ENCODE data around the gene MYH11. TPM values are rescaled to one million over a fixed set of nuclear protein-coding genes. Genes with fewer than 3 reads are reported as not detected.

Gene MYH11
- total RNA-seq, 2 experiments from 2014 or later: 0.04 TPM; not detected in 1

GRCh38 chr16:15757630-15758251 lies 99.1 kb downstream of the MYH11 start:
- Mint-ChIP-seq H3K27ac (no peak overlapping the region), H3K4me3 (no peak overlapping the region), H3K27me3 (no peaks in the 10 kb centered on the region), H3K4me1 (peaks cover 10% of the 10 kb centered on the region), H3K9me3 (no peaks in the 10 kb centered on the region), H3K36me3 (ENCODE audit: low read depth) (no peaks in the 10 kb centered on the region)
- ChIA-PET CTCF (interaction anchor here (0.6 to 0.7 kb wide), 2 partner anchors 9 to 292 kb away, joined by 3 read pairs; no protein-coding TSS in a partner anchor), POLR2A (no interaction called here)
- peak; percentile 20 for DNase-seq

GRCh38 chr16:15757077-15757386 lies 99.8 kb downstream of the MYH11 start:
- POLR2A ChIA-PET: no interaction called here
- no peak for DNase-seq

GRCh38 chr16:15754821-15755534 lies 101.8 kb downstream of the MYH11 start:
- no peaks in the 10 kb centered on the region for H3K27me3 Mint-ChIP-seq
- CTCF ChIA-PET: interaction anchor here (0.7 to 1.6 kb wide), 2 partner anchors 17 to 331 kb away, joined by 3 to 4 read pairs; no protein-coding TSS in a partner anchor
- DNase-seq: no peak
- peaks cover 10% of the 10 kb centered on the region for H3K4me1 Mint-ChIP-seq
- no peaks in the 10 kb centered on the region for H3K9me3 Mint-ChIP-seq
- H3K4me3 Mint-ChIP-seq: no peak overlapping the region
- no peaks in the 10 kb centered on the region for H3K36me3 Mint-ChIP-seq (ENCODE audit: low read depth)
- POLR2A ChIA-PET: no interaction called here
- no peak overlapping the region for H3K27ac Mint-ChIP-seq

More at GRCh38 chr16:15757077-15757386, 99.8 kb downstream of the MYH11 start:
- H3K27me3 Mint-ChIP-seq: no peaks in the 10 kb centered on the region
- CTCF ChIA-PET: interaction anchor here (0.6 to 0.7 kb wide), 4 partner anchors 10 to 304 kb away, joined by 3 to 7 read pairs (median 3); no protein-coding TSS in a partner anchor
- H3K27ac Mint-ChIP-seq: no peak overlapping the region
- H3K4me3 Mint-ChIP-seq: no peak overlapping the region
- H3K36me3 Mint-ChIP-seq (ENCODE audit: low read depth): no peaks in the 10 kb centered on the region
- peaks cover 10% of the 10 kb centered on the region for H3K4me1 Mint-ChIP-seq
- no peaks in the 10 kb centered on the region for H3K9me3 Mint-ChIP-seq

- no peaks in the 10 kb centered on the region for H3K36me3 Mint-ChIP-seq (ENCODE audit: low read depth)
Measured at GRCh38 chr16:15752717-15753488, 103.9 kb downstream of the MYH11 start.

GRCh38 chr16:15751940-15752339 lies 104.9 kb downstream of the MYH11 start:
- CTCF ChIA-PET: no interaction called here
- Mint-ChIP-seq H3K36me3 (ENCODE audit: low read depth) (no peaks in the 10 kb centered on the region), H3K27ac (no peak overlapping the region), H3K9me3 (no peaks in the 10 kb centered on the region), H3K4me1 (peaks cover 4% of the 10 kb centered on the region), H3K27me3 (no peaks in the 10 kb centered on the region), H3K4me3 (no peak overlapping the region)
- no peak for DNase-seq
- POLR2A ChIA-PET: no interaction called here

More at GRCh38 chr16:15752717-15753488, 103.9 kb downstream of the MYH11 start:
- Mint-ChIP-seq H3K27me3 (no peaks in the 10 kb centered on the region), H3K4me1 (peaks cover 10% of the 10 kb centered on the region), H3K9me3 (no peaks in the 10 kb centered on the region), H3K27ac (no peak overlapping the region), H3K4me3 (no peak overlapping the region)
- DNase-seq: no peak
- ChIA-PET POLR2A (no interaction called here), CTCF (no interaction called here)

GRCh38 chr16:15749985-15750384 lies 106.8 kb downstream of the MYH11 start:
- H3K9me3 Mint-ChIP-seq: no peaks in the 10 kb centered on the region
- H3K27ac Mint-ChIP-seq: no peak overlapping the region
- no peaks in the 10 kb centered on the region for H3K4me1 Mint-ChIP-seq
- CTCF ChIA-PET: no interaction called here
- no peak for DNase-seq
- POLR2A ChIA-PET: no interaction called here
- H3K27me3 Mint-ChIP-seq: no peaks in the 10 kb centered on the region
- H3K36me3 Mint-ChIP-seq (ENCODE audit: low read depth): no peaks in the 10 kb centered on the region
- no peak overlapping the region for H3K4me3 Mint-ChIP-seq

- ChIA-PET POLR2A (no interaction called here), CTCF (no interaction called here)
- no peaks in the 10 kb centered on the region for H3K27me3 Mint-ChIP-seq
- H3K4me1 Mint-ChIP-seq: no peaks in the 10 kb centered on the region
- DNase-seq: no peak
- no peaks in the 10 kb centered on the region for H3K36me3 Mint-ChIP-seq (ENCODE audit: low read depth)
- H3K4me3 Mint-ChIP-seq: no peak overlapping the region
- no peaks in the 10 kb centered on the region for H3K9me3 Mint-ChIP-seq
- no peak overlapping the region for H3K27ac Mint-ChIP-seq
Measured at GRCh38 chr16:15749371-15749770, 107.5 kb downstream of the MYH11 start.

GRCh38 chr16:15748654-15749053 lies 108.2 kb downstream of the MYH11 start:
- Mint-ChIP-seq H3K9me3 (no peaks in the 10 kb centered on the region), H3K27me3 (no peaks in the 10 kb centered on the region), H3K4me3 (no peak overlapping the region), H3K27ac (no peak overlapping the region), H3K36me3 (ENCODE audit: low read depth) (no peaks in the 10 kb centered on the region), H3K4me1 (no peaks in the 10 kb centered on the region)
- POLR2A ChIA-PET: no interaction called here
- no peak for DNase-seq
- CTCF ChIA-PET: no interaction called here

- Mint-ChIP-seq H3K4me1 (no peaks in the 10 kb centered on the region), H3K4me3 (no peak overlapping the region), H3K36me3 (ENCODE audit: low read depth) (no peaks in the 10 kb centered on the region), H3K9me3 (no peaks in the 10 kb centered on the region), H3K27me3 (no peaks in the 10 kb centered on the region), H3K27ac (no peak overlapping the region)
- ChIA-PET CTCF (no interaction called here), POLR2A (no interaction called here)
- DNase-seq: no peak
Measured at GRCh38 chr16:15747937-15748336, 108.9 kb downstream of the MYH11 start.

- H3K27me3 Mint-ChIP-seq: no peaks in the 10 kb centered on the region
- H3K4me3 Mint-ChIP-seq: no peak overlapping the region
- DNase-seq: no peak
- no peak overlapping the region for H3K27ac Mint-ChIP-seq
- no peaks in the 10 kb centered on the region for H3K9me3 Mint-ChIP-seq
- H3K4me1 Mint-ChIP-seq: no peaks in the 10 kb centered on the region
- ChIA-PET POLR2A (no interaction called here), CTCF (no interaction called here)
- H3K36me3 Mint-ChIP-seq (ENCODE audit: low read depth): no peaks in the 10 kb centered on the region
Measured at GRCh38 chr16:15746332-15746731, 110.5 kb downstream of the MYH11 start.

- Mint-ChIP-seq H3K27me3 (no peaks in the 10 kb centered on the region), H3K4me1 (no peaks in the 10 kb centered on the region), H3K36me3 (ENCODE audit: low read depth) (peaks cover 6% of the 10 kb centered on the region), H3K27ac (no peak overlapping the region), H3K9me3 (no peaks in the 10 kb centered on the region), H3K4me3 (no peak overlapping the region)
- CTCF ChIA-PET: interaction anchor here (0.6 kb wide), 1 partner anchor 188 kb away, joined by 3 read pairs; no protein-coding TSS in a partner anchor
- DNase-seq: no peak
- POLR2A ChIA-PET: no interaction called here
Measured at GRCh38 chr16:15743657-15744056, 113.2 kb downstream of the MYH11 start.

- H3K4me3 Mint-ChIP-seq: no peak overlapping the region
- ChIA-PET CTCF (no interaction called here), POLR2A (no interaction called here)
- peaks cover 6% of the 10 kb centered on the region for H3K36me3 Mint-ChIP-seq (ENCODE audit: low read depth)
- no peaks in the 10 kb centered on the region for H3K27me3 Mint-ChIP-seq
- DNase-seq: no peak
- H3K27ac Mint-ChIP-seq: no peak overlapping the region
- no peaks in the 10 kb centered on the region for H3K9me3 Mint-ChIP-seq
- H3K4me1 Mint-ChIP-seq: no peaks in the 10 kb centered on the region
Measured at GRCh38 chr16:15742716-15743115, 114.1 kb downstream of the MYH11 start.

- POLR2A ChIA-PET: no interaction called here
- H3K4me1 Mint-ChIP-seq: no peaks in the 10 kb centered on the region
Measured at GRCh38 chr16:15741207-15741871, 115.5 kb downstream of the MYH11 start.

More at GRCh38 chr16:15741207-15741871, 115.5 kb downstream of the MYH11 start:
- no peaks in the 10 kb centered on the region for H3K9me3 Mint-ChIP-seq
- DNase-seq: no peak
- no peaks in the 10 kb centered on the region for H3K27me3 Mint-ChIP-seq
- no peak overlapping the region for H3K27ac Mint-ChIP-seq
- CTCF ChIA-PET: interaction anchor here (0.6 to 1.3 kb wide), 2 partner anchors 9 to 1872 kb away, joined by 4 read pairs; no protein-coding TSS in a partner anchor
- H3K36me3 Mint-ChIP-seq (ENCODE audit: low read depth): peaks cover 6% of the 10 kb centered on the region
- no peak overlapping the region for H3K4me3 Mint-ChIP-seq
